Superior temporal gyrus (tissue), 1 donor: Measurements from ENCODE around the gene SYCN.
"Not testable (repeated sequence)": the region's sequence is repeated elsewhere in the genome, so short reads cannot be mapped to it uniquely, and the experiment has no call there.

Experiments
- DNase-seq: peaks from one replicate; pipeline ENCODE4 v3.0.0-alpha.2; 2016; ENCODE audit errors: extremely low spot score

SYCN gene, protein sequence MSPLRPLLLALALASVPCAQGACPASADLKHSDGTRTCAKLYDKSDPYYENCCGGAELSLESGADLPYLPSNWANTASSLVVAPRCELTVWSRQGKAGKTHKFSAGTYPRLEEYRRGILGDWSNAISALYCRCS

GRCh38 chr19:39203372-39204341 is at the start of gene SYCN:
TSS of gene SYCN (minus strand) at chr19:39204263. CDS start at chr19:39204254, 9 bp downstream.
- no peak for DNase-seq

GRCh38 chr19:39253374-39254149 is 49.5 kb upstream of the SYCN start:
- no peak for DNase-seq

- DNase-seq = no peak
These were observed 48.4 kb upstream of the SYCN start for GRCh38 chr19:39252458-39252857.

DNA sequence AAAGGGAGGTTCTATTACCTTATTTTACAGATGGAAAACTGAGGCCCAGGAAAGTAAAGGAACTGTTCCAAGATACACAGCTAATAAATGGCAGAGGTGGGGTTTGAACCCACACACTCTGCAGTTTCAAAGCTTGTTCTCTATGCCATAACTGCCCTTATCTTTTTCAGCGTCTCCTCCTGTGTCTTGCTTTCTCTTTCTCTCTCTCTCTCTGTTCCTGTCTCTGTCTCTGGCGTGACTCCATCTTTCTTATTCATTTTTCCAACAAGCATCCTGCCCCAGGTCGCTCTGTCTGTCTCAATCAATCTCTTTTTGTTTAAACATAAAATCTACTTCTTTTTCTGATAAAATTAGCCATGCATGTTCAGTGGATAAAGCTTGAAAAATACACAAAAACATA is 47.8 kb upstream of the SYCN start:
- DNase-seq = no peak

- no peak for DNase-seq
These were observed 47.0 kb upstream of the SYCN start for GRCh38 chr19:39251081-39251480.

GRCh38 chr19:39248806-39249205 is 44.7 kb upstream of the SYCN start, which contains the start of gene IFNL4:
TSS of gene IFNL4 (minus strand) at chr19:39248856.
- no peak for DNase-seq

DNA sequence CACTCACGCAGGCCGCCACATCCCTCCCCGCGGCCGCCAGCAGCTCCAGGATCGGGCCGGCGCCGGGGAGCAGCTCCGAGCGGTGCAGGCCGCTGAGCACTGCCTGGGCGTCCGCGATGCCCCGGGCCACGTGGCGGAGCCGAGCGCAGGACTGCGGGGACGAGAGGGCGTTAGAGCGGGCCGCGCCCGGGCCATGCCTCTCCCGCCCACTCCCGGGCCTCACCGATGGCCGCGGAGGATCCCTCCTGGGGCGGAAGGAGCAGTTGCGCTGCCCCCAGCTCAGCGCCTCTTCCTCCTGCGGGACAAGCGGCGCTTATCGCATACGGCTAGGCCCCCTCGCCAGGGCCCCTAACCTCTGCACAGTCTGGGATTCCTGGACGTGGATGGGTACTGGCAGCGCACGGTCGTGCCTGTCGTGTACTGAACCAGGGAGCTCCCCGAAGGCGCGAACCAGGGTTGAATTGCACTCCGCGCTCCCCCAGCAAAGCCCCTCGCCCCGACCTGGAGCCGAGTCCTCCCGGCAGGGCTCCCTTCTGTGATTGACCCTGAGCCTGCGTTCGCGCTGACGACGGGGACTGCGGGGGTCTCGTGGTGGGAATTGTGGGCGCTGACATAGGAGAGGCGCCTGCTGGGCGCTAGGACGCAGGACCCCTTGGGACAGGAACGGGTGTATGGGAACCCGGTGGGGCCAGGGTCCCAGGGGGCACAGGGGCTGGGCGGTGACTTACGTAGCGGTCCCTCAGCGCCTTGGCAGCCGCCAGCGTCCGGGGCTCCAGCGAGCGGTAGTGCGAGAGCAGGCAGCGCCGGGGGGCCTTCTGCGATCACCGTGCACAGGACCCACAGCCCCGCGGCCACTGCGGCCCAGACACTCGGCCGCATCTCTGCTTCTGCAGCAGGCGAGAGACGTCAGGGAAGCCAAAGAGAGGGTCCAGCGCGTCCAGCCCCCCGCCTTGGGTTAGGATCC is 43.9 kb upstream of the SYCN start:
- DNase-seq = no peak

DNA sequence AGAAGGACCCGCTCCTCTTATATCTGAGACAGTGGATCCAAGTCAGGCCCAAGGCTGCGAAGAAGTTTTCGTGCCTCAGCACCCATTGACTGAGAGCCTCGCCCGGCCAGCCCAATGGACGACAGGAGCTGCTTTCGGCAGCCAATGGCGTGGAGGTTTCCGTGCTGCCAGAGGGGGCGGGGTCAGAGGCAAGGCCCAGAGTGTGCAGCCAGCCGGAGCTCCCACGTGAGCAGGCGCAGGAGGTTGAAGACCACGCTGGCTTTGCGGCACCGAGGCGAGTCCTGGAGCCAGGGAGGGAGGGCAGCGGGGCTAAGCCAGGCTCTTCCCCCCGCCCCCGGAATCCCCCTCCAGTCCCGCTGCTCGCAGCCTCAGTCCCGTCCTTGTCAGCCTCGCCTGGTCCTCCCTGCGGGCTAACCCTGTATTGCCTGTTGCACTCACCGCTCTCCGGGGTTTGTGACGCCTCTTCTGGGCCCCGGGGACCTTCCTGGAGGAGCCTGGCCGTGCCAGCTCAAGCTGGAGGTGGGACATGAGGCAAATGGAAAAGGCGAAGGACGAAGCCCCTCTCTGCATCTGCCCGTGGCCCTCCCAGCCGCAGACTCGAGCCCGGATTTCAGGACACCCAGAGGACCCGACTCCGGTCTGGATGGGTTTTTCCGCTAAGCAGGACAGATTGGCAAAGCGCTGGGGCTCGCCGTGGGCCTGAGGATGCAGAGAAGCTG is 43.0 kb upstream of the SYCN start:
- no peak for DNase-seq

DNA sequence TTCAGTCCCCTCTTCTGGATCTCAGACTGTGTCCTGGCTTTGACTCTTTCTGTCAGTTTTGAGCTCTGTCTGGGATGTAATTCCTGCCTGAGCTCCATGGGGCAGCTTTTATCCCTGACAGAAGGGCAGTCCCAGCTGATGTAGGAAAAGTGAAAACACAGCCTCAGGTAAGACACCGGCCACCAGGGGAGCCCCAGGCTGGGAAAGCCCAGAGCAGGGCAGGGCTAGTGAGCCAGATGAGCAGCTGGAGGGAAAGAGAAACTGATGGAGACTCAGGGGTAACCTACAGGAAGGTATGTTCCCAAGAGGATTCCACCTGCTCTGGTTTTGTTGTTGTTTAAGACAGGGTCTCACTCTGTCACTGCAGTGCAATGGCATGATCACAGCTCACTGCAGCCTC is 41.1 kb upstream of the SYCN start:
- not testable (repeated sequence) for DNase-seq

- DNase-seq = not testable (repeated sequence)
These were observed 40.5 kb upstream of the SYCN start, which contains the start of gene IFNL3 for GRCh38 chr19:39244410-39245100. TSS of gene IFNL3 (minus strand) at chr19:39245006. CDS start at chr19:39244967, 39 bp downstream.

DNA sequence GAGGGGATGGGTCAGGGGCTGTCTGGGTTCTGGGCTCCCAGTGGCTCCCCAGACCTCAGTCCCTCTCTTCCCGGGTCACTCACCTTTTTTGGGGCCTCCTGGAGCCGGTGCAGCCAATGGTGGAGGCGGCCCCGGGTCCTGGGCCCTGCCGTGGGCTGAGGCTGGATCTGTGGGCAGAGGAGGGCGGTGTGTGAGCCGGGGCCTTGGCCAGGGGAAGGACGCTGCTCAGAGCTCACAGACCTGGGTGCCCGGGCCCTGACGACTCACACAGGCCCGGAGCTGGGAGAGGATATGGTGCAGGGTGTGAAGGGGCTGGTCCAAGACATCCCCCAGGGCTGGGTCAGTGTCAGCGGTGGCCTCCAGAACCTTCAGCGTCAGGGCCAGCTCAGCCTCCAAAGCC is 39.7 kb upstream of the SYCN start:
- DNase-seq = not testable (repeated sequence)

DNA sequence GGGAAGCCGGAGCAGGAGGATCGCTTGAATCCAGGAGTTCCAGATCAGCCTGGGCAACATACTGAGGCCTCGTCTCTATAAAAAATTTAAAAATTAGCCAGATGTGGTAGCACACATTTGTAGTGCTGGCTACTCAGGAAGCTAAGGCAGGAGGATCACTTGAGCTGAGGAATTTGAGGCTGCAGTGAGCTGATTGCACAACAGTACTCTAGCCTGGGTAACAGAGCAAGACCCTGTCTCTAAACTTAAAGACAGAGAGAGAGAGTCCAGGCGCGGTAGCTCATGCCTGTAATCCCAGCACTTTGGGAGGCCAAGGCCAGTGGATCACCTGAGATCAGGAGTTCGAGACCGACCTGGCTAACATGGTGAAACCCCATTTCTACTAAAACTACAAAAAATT is 36.4 kb upstream of the SYCN start:
- no peak for DNase-seq

DNA sequence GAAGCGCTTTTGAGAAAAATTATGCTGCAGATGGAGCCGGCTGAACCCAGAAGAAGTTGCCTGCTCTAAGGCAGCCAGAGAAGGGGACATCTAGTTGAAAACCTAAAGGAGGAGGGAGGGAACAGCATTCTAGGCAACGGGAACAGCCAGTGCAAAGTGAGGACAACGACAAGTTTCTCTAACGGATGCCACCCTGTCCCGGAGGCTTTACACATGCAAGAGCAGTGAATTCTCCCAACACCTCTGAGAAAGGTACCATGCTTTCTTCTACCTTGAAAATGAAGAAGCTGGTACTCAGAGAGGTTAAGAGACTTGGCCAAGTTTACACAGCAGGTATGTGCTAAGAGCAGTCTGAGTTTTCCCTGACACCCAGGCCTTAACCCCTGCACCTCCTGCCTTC is 34.9 kb upstream of the SYCN start:
- DNase-seq = no peak

DNA sequence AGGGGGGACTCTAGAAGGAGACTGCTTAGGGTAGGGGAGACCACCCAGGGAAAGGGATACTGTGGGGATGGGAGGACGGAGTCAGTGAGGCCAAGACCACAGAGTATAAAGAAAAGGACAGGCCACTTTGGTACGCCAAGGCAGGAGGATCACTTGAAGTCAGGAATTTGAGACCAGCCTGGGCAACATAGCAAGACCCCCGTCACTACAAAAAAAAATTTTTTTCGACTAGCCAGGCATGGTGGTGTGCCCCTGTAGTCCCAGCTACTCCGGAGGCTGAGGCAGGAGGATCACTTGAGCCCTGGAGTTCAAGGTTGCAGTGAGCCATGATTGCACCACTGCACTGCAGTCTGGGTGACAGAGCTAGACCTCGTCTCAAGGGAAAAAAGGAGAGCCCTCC is 34.1 kb upstream of the SYCN start:
- DNase-seq = no peak

DNA sequence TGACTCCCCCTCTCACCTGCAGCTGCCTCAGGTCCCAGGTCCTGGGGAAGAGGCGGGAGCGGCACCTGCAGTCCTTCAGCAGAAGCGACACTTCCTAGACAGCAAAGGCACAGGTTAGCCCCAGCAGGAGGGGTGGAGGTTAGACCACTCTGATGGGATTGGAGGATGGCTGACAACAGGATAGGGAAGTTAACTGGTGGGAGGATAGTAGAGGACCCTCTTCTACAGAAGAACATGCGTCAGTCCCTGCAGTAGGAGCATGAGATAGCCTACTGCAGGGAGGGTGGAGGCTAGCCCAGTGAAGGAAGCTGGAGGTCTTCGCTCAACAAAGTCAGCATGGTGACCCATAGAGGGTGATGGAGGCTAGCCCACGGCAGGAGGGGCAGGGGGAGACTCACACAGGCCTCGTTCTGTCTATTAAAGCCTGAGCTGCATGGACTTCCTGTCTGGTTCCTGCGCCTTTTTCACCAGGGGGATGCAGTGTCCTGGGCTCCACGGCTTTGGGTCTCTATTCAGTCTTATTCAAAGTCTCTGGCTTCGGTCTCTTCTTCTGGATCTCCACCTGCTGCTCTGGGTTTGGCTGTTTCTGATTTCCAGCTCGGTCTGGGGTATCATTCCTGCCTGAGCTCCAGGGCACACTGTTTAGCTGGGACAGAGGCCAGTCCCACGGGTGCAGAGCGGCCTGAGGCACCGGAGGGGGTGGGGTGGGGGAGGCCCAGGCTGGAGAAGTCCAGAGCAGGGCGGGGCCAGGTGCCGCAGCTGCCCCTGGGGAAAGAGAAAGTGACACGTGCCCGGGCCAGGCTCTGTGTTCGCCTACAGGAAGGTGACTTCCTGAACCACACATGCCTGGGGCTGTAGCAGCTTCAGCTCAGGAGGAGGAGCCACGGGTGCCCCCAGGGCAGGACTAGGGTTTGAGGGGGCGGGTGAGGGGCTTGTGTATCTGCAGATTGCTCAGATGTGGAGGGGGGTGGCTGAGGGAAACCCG is 33.4 kb upstream of the SYCN start:
- no peak for DNase-seq

GRCh38 chr19:39236527-39236926 is 32.5 kb upstream of the SYCN start:
- no peak for DNase-seq

GRCh38 chr19:39232708-39233107 is 28.6 kb upstream of the SYCN start:
- DNase-seq = no peak

DNA sequence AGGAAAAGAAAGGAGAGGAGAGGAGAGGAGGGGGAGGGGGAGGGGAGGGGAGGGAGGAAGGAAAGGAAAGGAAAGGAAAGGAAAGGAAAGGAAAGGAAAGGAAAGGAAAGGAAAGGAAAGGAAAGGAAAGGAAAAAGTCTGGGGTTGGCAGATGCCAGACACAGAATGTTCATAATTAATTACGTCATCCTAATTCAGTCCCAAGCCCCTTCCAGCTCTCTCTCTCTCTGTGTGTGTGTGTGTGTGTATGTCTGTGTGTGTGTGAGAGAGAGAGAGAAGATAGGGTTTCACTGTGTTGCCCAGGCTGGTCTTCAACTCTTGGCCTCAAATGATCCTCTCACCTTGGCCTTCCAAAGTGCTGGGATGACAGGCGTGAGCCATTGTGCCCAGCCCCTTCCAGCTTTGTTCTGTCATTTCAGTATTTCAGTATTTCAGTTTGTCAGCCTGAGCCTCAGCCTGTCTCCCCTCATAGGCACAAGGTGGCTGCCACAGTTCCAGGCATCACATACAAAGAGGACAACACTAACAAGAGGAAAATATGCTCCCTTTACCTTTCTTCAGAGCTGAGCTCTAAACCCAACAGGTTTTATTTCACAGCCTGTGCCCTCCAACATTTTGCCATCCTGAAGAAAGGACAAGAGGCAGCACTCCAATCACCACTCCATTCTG is 26.2 kb upstream of the SYCN start:
- no peak for DNase-seq
